Testis (tissue), 3 donors: ENCODE measurements around the gene CADM4. TPM values are rescaled to one million over a fixed set of nuclear protein-coding genes. Genes with fewer than 3 reads are reported as not detected.
"Not testable (repeated sequence)": the region's sequence is repeated elsewhere in the genome, so short reads cannot be mapped to it uniquely, and the experiment has no call there.

Source experiments
- DNase-seq: peaks from one replicate; pipeline ENCODE4 v3.0.0-alpha.2; 2019
- H3K27ac ChIP-seq, 2 donors: fragments of 200-600 bp; sonication (generic); one replicate each; pipeline ENCODE4 v1.5.1; 2019
- H3K27me3 ChIP-seq: fragments of 200-600 bp; sonication (generic); one replicate; pipeline ENCODE4 v1.5.1; 2019
- H3K36me3 ChIP-seq: fragments of 200-600 bp; sonication (generic); one replicate; pipeline ENCODE4 v1.5.1; 2017; ENCODE audit warnings: low read depth; ENCODE audit errors: missing control alignments
- H3K4me1 ChIP-seq: fragments of 200-600 bp; sonication (generic); one replicate; pipeline ENCODE4 v1.5.1; 2019
- H3K4me3 ChIP-seq, 2 donors: fragments of 200-600 bp; sonication (generic); one replicate each; pipeline ENCODE4 v1.5.1; 2017 to 2019
- H3K9me3 ChIP-seq: fragments of 200-600 bp; sonication (generic); one replicate; pipeline ENCODE4 v1.5.1; 2017
- POLR2A ChIP-seq: fragments of 450-650 bp; IDR thresholded peaks from one replicate; pipeline ENCODE4 v1.6.1; 2017; ENCODE audit warnings: antibody characterized with exemption, mild to moderate bottlenecking, moderate library complexity
- WGBS, 2 donors: methylation state at CpG; one replicate each; pipeline ENCODE4 v1.1.5; 2018; 5-methylcytosine and 5-hydroxymethylcytosine counted together
- intact Hi-C: fragments of 100-400 bp; cut with DNase I; formaldehyde crosslinking; loops from one replicate; pipeline ENCODE4 v1.15.1; 2023; ENCODE audit warnings: low total_unique reads
- polyA plus RNA-seq: library from polyadenylated mRNA; stranded (reverse); fragments of 350-450 nt; fragmentation: Illumina TruSeq; extraction: RNeasy Lipid Tissue Mini Kit (QIAGEN cat#74804); gene quantifications from one replicate; pipeline ENCODE4 v1.2.3, GENCODE V29; 2014; ENCODE audit warnings: low read depth, low replicate concordance; ENCODE audit not compliant: insufficient read depth
- total RNA-seq, 2 donors: library from RNA; depleted of rRNA; stranded (reverse); fragments of >200 nt; gene quantifications; one replicate each; pipeline ENCODE4 v1.2.3, GENCODE V29; 2016
- TF ChIP-seq, protein P1 (sequence below), 3 experiments: fragments of 450-650 bp in 2 of 3; fragments of 200-600 bp in 1 of 3; sonication (generic) in 1 of 3; IDR thresholded peaks; one replicate each; pipeline ENCODE4 v1.5.1; 2016 to 2019; ENCODE audit warnings: antibody characterized with exemption in 3 of 3, mild to moderate bottlenecking in 2 of 3, moderate library complexity in 1 of 3

Gene CADM4
- total and polyA plus RNA-seq, 3 donors from 2014 or later = 1.5 to 7.8 (median 4.3) TPM

GRCh38 chr19:43658494-43658893, 18.8 kb upstream of the CADM4 start:
- intact Hi-C loops = no loop called here
- 95 to 98% methylated on average over 8 of the region's 8 CpGs for WGBS, 2 donors
- Histone ChIP-seq H3K36me3 (no peaks in the 10 kb centered on the region), H3K4me3 (no peak overlapping the region), H3K27ac (no peak overlapping the region), H3K27me3 (no peaks in the 10 kb centered on the region), H3K4me1 (no peaks in the 10 kb centered on the region), H3K9me3 (no peaks in the 10 kb centered on the region)
- no peak for DNase-seq
- TF ChIP-seq, protein P1, sequence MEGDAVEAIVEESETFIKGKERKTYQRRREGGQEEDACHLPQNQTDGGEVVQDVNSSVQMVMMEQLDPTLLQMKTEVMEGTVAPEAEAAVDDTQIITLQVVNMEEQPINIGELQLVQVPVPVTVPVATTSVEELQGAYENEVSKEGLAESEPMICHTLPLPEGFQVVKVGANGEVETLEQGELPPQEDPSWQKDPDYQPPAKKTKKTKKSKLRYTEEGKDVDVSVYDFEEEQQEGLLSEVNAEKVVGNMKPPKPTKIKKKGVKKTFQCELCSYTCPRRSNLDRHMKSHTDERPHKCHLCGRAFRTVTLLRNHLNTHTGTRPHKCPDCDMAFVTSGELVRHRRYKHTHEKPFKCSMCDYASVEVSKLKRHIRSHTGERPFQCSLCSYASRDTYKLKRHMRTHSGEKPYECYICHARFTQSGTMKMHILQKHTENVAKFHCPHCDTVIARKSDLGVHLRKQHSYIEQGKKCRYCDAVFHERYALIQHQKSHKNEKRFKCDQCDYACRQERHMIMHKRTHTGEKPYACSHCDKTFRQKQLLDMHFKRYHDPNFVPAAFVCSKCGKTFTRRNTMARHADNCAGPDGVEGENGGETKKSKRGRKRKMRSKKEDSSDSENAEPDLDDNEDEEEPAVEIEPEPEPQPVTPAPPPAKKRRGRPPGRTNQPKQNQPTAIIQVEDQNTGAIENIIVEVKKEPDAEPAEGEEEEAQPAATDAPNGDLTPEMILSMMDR (IDR thresholded peaks at IDR 0.05) = no peak
- no peak for TF ChIP-seq POLR2A

- Histone ChIP-seq H3K27ac (no peak overlapping the region), H3K36me3 (no peaks in the 10 kb centered on the region), H3K9me3 (no peaks in the 10 kb centered on the region), H3K4me3 (no peak overlapping the region), H3K27me3 (no peaks in the 10 kb centered on the region), H3K4me1 (no peaks in the 10 kb centered on the region)
- no peak for TF ChIP-seq POLR2A
- TF ChIP-seq, protein P1 (IDR thresholded peaks at IDR 0.05) = no peak
- WGBS, 2 donors = 91 to 96% methylated on average over 2 of the region's 2 CpGs
- DNase-seq = no peak
- intact Hi-C loops = no loop called here
Measured at GRCh38 chr19:43658001-43658400, 18.4 kb upstream of the CADM4 start.

DNA sequence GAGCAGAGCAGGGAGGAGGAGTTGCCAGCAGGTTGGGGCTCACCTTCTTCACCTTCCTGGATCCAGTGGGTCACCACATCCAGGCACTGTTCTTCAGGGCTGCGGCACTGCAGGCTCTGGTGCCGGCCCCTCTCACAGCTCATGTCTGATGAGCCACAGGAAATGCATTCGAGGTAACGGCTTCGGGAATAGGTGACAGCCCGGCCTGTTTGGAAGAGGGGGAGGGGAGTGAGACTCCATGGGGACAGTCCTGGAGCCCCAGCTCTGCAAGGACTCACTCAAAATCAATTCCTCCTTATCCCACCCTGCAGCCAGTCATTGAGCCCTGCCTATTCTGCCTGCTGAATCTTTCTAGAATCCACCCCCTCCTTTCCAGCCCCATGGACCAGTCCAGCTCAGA, 16.8 kb upstream of the CADM4 start:
- H3K4me3 ChIP-seq = no peak overlapping the region
- no peak overlapping the region for H3K27ac ChIP-seq
- intact Hi-C loops = no loop called here
- H3K27me3 ChIP-seq = no peaks in the 10 kb centered on the region
- DNase-seq = no peak
- no peaks in the 10 kb centered on the region for H3K9me3 ChIP-seq
- no peaks in the 10 kb centered on the region for H3K36me3 ChIP-seq
- 93 to 94% methylated on average over 6 of the region's 6 CpGs for WGBS, 2 donors
- TF ChIP-seq, protein P1 (IDR thresholded peaks at IDR 0.05) = no peak
- no peak for TF ChIP-seq POLR2A
- H3K4me1 ChIP-seq = no peaks in the 10 kb centered on the region

- no peak overlapping the region for H3K27ac ChIP-seq
- H3K36me3 ChIP-seq = no peaks in the 10 kb centered on the region
- H3K27me3 ChIP-seq = no peaks in the 10 kb centered on the region
- H3K9me3 ChIP-seq = no peaks in the 10 kb centered on the region
- no peak overlapping the region for H3K4me3 ChIP-seq
- DNase-seq = no peak
- intact Hi-C loops = no loop called here
- no peak for TF ChIP-seq POLR2A
- TF ChIP-seq, protein P1 (IDR thresholded peaks at IDR 0.05) = no peak
- no peaks in the 10 kb centered on the region for H3K4me1 ChIP-seq
- WGBS, 2 donors = 61 to 70% methylated on average over 5 of the region's 5 CpGs
Measured at GRCh38 chr19:43652546-43652874, 12.9 kb upstream of the CADM4 start.

DNA sequence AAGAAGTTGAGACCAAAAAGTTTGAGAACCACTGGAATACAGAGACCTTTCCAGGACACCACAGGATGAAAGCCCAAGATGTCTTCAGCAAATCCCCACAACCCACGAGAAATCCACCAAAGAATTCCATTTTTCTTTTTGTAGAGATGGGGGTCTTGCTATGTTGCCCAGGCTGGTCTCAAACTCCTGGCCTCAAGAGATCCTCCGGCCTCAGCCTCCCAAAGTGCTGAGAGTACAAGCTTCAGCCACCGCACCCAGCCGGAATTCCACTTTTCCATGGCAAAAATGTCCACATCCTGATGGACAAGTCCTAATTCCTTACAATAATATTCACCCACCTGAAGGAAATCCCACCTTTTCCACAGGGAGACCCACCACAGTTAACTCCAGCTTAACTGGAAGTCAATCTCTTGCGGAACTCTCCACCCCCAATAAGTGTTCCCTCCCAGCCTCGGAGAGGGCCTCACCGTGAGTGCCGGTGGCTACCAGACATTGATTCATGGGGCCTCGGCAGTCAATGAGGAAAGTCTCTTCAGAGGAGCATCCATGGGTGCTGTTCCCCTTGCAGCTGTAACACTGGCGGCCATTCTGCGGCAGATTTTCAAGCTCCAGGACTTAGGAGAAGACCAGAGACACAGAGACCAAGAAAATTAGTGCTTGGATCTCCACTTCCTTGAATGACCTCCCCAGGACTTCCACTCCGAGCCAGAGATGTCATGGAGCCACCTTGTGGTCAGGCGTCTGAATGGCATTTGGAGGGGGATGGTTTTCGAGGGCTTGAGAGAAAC, 12.3 kb upstream of the CADM4 start:
- H3K4me3 ChIP-seq = no peak overlapping the region
- TF ChIP-seq POLR2A = no peak
- TF ChIP-seq, protein P1 (IDR thresholded peaks at IDR 0.05) = peak; percentile 32 to 68 (median 49)
- 57 to 61% methylated on average over 14 of the region's 14 CpGs for WGBS, 2 donors
- H3K27me3 ChIP-seq = no peaks in the 10 kb centered on the region
- intact Hi-C loops = no loop called here
- DNase-seq = peak; percentile 74
- H3K27ac ChIP-seq = no peak overlapping the region
- H3K36me3 ChIP-seq = no peaks in the 10 kb centered on the region
- H3K9me3 ChIP-seq = no peaks in the 10 kb centered on the region
- H3K4me1 ChIP-seq = no peaks in the 10 kb centered on the region

- WGBS, 2 donors = 98% methylated on average over 7 of the region's 7 CpGs
- H3K27me3 ChIP-seq, H3K4me1 ChIP-seq, H3K4me3 ChIP-seq, H3K36me3 ChIP-seq, H3K27ac ChIP-seq, DNase-seq, H3K9me3 ChIP-seq, intact Hi-C loops: not testable (repeated sequence)
Measured at GRCh38 chr19:43650276-43650675, 10.6 kb upstream of the CADM4 start.
